Neural cell (in vitro differentiated cells): ENCODE measurements around the gene EGR4.

Experiments
- POLR2AphosphoS5 ChIP-seq: IDR thresholded peaks from 2 replicates; pipeline ENCODE4 v1.6.1; 2012
- SMC3 ChIP-seq: fragments of 450-650 bp; conservative IDR thresholded peaks from 2 replicates; pipeline ENCODE4 v1.6.1; 2014; ENCODE audit warnings: antibody characterized with exemption, mild to moderate bottlenecking, moderate library complexity; ENCODE audit not compliant: poor library complexity

GRCh38 chr2:73259704-73260337 is 33.5 kb downstream of the EGR4 start:
- TF ChIP-seq SMC3 (no peak), POLR2AphosphoS5 (no peak)
